GM21423 (cell line): ENCODE results near the gene CCDC51.

ENCODE experiments used
- ATAC-seq: cut with Tn5 transposase; IDR thresholded peaks from one replicate; pipeline ENCODE4 v1.9.1; 2021; ENCODE audit warnings: mild to moderate bottlenecking, moderate library complexity; ENCODE audit not compliant: unreplicated experiment

CCDC51 gene

GRCh38 chr3:48435223-48435595 is 4.7 kb downstream of the CCDC51 start:
- ATAC-seq: no peak

- ATAC-seq: no peak
These were observed 5.2 kb downstream of the CCDC51 start for GRCh38 chr3:48434591-48435222.

- no peak for ATAC-seq
These were observed 6.3 kb downstream of the CCDC51 start for GRCh38 chr3:48433472-48434118.

GRCh38 chr3:48432411-48433371 is 7.2 kb downstream of the CCDC51 start:
- no peak for ATAC-seq

GRCh38 chr3:48431224-48432029 is 8.5 kb downstream of the CCDC51 start:
- no peak for ATAC-seq

- ATAC-seq: no peak
These were observed 9.2 kb downstream of the CCDC51 start for GRCh38 chr3:48430708-48431101.

GRCh38 chr3:48429960-48430707 is 9.8 kb downstream of the CCDC51 start, which contains the start of gene PLXNB1:
Gene PLXNB1, minus strand, starts transcription at chr3:48430086. Its CDS starts 5,475 bp downstream, at chr3:48424611.
- peak; percentile 17 for ATAC-seq

GRCh38 chr3:48429317-48429959 is 10.5 kb downstream of the CCDC51 start:
- peak; percentile 43 for ATAC-seq

GRCh38 chr3:48428572-48429316 is 11.2 kb downstream of the CCDC51 start:
- peak; percentile 33 for ATAC-seq

GRCh38 chr3:48428088-48428571 is 11.8 kb downstream of the CCDC51 start:
- ATAC-seq: no peak

GRCh38 chr3:48427630-48427962 is 12.3 kb downstream of the CCDC51 start:
- ATAC-seq: no peak

- no peak for ATAC-seq
These were observed 12.8 kb downstream of the CCDC51 start for GRCh38 chr3:48426944-48427629.

GRCh38 chr3:48426401-48426909 is 13.5 kb downstream of the CCDC51 start:
- no peak for ATAC-seq

GRCh38 chr3:48425281-48425812 is 14.6 kb downstream of the CCDC51 start:
- ATAC-seq: no peak

- ATAC-seq: no peak
These were observed 15.8 kb downstream of the CCDC51 start for GRCh38 chr3:48423883-48424695.

- no peak for ATAC-seq
These were observed 16.6 kb downstream of the CCDC51 start for GRCh38 chr3:48423241-48423882.
